ENCODE measurements around the gene TCFL5. TPM values are rescaled to one million over a fixed set of nuclear protein-coding genes. Genes with fewer than 3 reads are reported as not detected.

The TCFL5 gene
- total and polyA plus RNA-seq, 2 donors, result 10.9 to 13.0 TPM

GRCh38 chr20:62905536-62906117 is 44.0 kb upstream of the TCFL5 start:
- Histone ChIP-seq H3K9me3 (ENCODE audit: control insufficient read depth in 2 of 2, insufficient read depth in 1 of 2, low read length in 1 of 2) (no peaks in the 10 kb centered on the region), H3K36me3 (ENCODE audit: control insufficient read depth in 2 of 2, insufficient read depth in 2 of 2, low read length in 1 of 2) (peaks cover 90 to 98% of the 10 kb centered on the region in 2 donors), H3K27ac (ENCODE audit: low read depth in 1 of 2, low read length in 1 of 2) (no peak overlapping the region), H3K4me3 (ENCODE audit: low read length in 2 of 2) (no peak overlapping the region), H3K27me3 (ENCODE audit: control insufficient read depth in 2 of 2, insufficient read depth in 1 of 2, low read length in 1 of 2) (no peaks in the 10 kb centered on the region), H3K4me1 (ENCODE audit: control insufficient read depth in 2 of 2, insufficient read depth in 2 of 2, low read length in 2 of 2) (peaks cover 0 to 7% of the 10 kb centered on the region in 2 donors)
- DNase-seq (ENCODE audit: low read depth in 6 of 9, low spot score in 9 of 9), result no peak
- WGBS, result 98% methylated on average over 17 of the region's 17 CpGs

- H3K27ac ChIP-seq (ENCODE audit: low read depth in 1 of 2, low read length in 1 of 2), result no peak overlapping the region
- no peaks in the 10 kb centered on the region for H3K27me3 ChIP-seq (ENCODE audit: control insufficient read depth in 2 of 2, insufficient read depth in 1 of 2, low read length in 1 of 2)
- peaks cover 11 to 23% of the 10 kb centered on the region in 2 donors for H3K4me1 ChIP-seq (ENCODE audit: control insufficient read depth in 2 of 2, insufficient read depth in 2 of 2, low read length in 2 of 2)
- no peak for DNase-seq (ENCODE audit: low read depth in 6 of 9, low spot score in 9 of 9)
- no peaks in the 10 kb centered on the region for H3K9me3 ChIP-seq (ENCODE audit: control insufficient read depth in 2 of 2, insufficient read depth in 1 of 2, low read length in 1 of 2)
- H3K36me3 ChIP-seq (ENCODE audit: control insufficient read depth in 2 of 2, insufficient read depth in 2 of 2, low read length in 1 of 2), result peaks cover 65 to 75% of the 10 kb centered on the region in 2 donors
- 93% methylated on average over 7 of the region's 7 CpGs for WGBS
- H3K4me3 ChIP-seq (ENCODE audit: low read length in 2 of 2), result no peak overlapping the region
Measured at GRCh38 chr20:62902926-62903615, 41.4 kb upstream of the TCFL5 start.

DNA sequence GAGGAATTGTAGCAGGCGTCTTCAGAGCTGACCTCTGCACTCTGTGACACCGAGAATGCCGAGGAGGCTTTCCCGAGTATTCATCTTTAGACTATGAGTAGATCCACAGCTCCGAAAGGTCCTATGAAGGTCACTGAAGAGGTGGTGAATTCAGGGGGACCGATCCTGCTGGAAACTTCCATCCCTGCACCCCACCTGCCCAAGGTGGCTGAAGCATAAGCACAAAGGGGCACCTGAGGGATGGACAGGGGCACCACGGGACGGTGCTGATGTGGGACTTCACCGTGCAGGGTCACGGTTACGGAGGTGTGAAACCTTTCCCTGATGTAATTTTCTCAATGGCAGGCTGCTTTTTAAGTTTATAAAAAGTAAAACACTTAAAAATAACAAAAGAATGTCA is 40.3 kb upstream of the TCFL5 start:
- peaks cover 53 to 64% of the 10 kb centered on the region in 2 donors for H3K36me3 ChIP-seq (ENCODE audit: control insufficient read depth in 2 of 2, insufficient read depth in 2 of 2, low read length in 1 of 2)
- no peak overlapping the region for H3K27ac ChIP-seq (ENCODE audit: low read depth in 1 of 2, low read length in 1 of 2)
- 98% methylated on average over 11 of the region's 11 CpGs for WGBS
- no peaks in the 10 kb centered on the region for H3K9me3 ChIP-seq (ENCODE audit: control insufficient read depth in 2 of 2, insufficient read depth in 1 of 2, low read length in 1 of 2)
- no peak overlapping the region for H3K4me3 ChIP-seq (ENCODE audit: low read length in 2 of 2)
- no peaks in the 10 kb centered on the region for H3K27me3 ChIP-seq (ENCODE audit: control insufficient read depth in 2 of 2, insufficient read depth in 1 of 2, low read length in 1 of 2)
- DNase-seq (ENCODE audit: low read depth in 6 of 9, low spot score in 9 of 9), result no peak
- peaks cover 11 to 23% of the 10 kb centered on the region in 2 donors for H3K4me1 ChIP-seq (ENCODE audit: control insufficient read depth in 2 of 2, insufficient read depth in 2 of 2, low read length in 2 of 2)

GRCh38 chr20:62900692-62901584 is 39.3 kb upstream of the TCFL5 start:
- H3K27ac ChIP-seq (ENCODE audit: low read depth in 1 of 2, low read length in 1 of 2), result peak overlapping the region; percentile 25 to 82
- H3K36me3 ChIP-seq (ENCODE audit: control insufficient read depth in 2 of 2, insufficient read depth in 2 of 2, low read length in 1 of 2), result peaks cover 52 to 64% of the 10 kb centered on the region in 2 donors
- peaks cover 11 to 23% of the 10 kb centered on the region in 2 donors for H3K4me1 ChIP-seq (ENCODE audit: control insufficient read depth in 2 of 2, insufficient read depth in 2 of 2, low read length in 2 of 2)
- peak in 1 of 9 donors; percentile 56 for DNase-seq (ENCODE audit: low read depth in 6 of 9, low spot score in 9 of 9)
- 76% methylated on average over 20 of the region's 20 CpGs for WGBS
- no peaks in the 10 kb centered on the region for H3K9me3 ChIP-seq (ENCODE audit: control insufficient read depth in 2 of 2, insufficient read depth in 1 of 2, low read length in 1 of 2)
- H3K27me3 ChIP-seq (ENCODE audit: control insufficient read depth in 2 of 2, insufficient read depth in 1 of 2, low read length in 1 of 2), result no peaks in the 10 kb centered on the region
- no peak overlapping the region for H3K4me3 ChIP-seq (ENCODE audit: low read length in 2 of 2)

DNA sequence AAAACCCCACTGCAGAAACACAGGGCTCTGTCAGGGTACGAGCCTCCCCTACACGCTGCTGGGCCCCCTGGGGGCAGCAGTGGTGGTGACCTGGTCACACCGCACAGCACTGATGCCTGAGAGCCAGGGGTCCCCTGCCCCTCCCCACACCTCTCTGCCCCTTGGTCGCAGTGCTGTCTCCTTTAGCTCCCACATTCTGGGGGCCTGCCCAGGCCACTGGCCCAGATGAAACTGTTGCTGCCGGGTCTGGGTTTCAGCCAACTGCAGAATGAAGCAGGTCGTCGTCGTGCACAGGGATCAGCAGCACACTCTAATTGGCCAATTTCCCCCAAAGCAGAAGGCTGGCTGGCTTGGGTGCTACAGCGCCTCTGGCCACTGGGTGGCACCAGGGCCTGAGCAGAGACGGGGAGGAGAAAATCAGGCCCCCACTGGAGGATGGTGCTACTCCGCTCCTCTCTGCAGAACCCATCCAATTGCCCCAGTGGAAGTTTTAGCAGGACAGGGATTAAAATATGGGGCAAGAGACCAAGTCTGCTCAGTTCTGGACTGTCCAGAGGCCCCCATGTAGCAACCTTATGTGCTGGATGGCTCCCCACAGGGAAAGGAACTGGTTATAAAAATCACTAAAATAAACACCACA is 38.5 kb upstream of the TCFL5 start:
- WGBS, result 12% methylated on average over 11 of the region's 11 CpGs
- Histone ChIP-seq H3K27me3 (ENCODE audit: control insufficient read depth in 2 of 2, insufficient read depth in 1 of 2, low read length in 1 of 2) (no peaks in the 10 kb centered on the region), H3K4me1 (ENCODE audit: control insufficient read depth in 2 of 2, insufficient read depth in 2 of 2, low read length in 2 of 2) (peaks cover 11 to 23% of the 10 kb centered on the region in 2 donors), H3K27ac (ENCODE audit: low read depth in 1 of 2, low read length in 1 of 2) (peak overlapping the region; percentile 25 to 82), H3K4me3 (ENCODE audit: low read length in 2 of 2) (no peak overlapping the region), H3K36me3 (ENCODE audit: control insufficient read depth in 2 of 2, insufficient read depth in 2 of 2, low read length in 1 of 2) (peaks cover 52 to 64% of the 10 kb centered on the region in 2 donors), H3K9me3 (ENCODE audit: control insufficient read depth in 2 of 2, insufficient read depth in 1 of 2, low read length in 1 of 2) (no peaks in the 10 kb centered on the region)
- DNase-seq (ENCODE audit: low read depth in 6 of 9, low spot score in 9 of 9), result peak in 7 of 9 donors; percentile 37 to 81 (median 70)

DNA sequence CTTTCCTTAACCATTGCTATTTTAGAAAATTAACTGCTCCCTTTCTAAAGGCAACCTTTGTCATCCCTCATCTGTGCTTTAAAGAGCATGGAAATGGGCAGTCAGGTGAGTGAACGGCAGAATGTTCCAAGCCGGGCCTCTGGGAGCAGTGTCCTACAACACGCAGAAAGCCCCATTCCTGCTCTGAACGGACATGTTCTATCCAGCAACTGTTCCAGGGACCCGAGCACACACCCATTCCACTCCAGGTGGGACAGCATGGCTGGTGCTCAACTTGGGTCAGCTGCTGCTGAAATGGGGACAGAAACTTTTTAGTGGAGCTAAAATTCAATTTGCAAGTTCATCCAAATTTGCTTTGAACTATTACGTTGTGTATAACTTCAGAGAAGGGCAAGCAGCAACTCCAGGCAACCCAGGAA is 38.0 kb upstream of the TCFL5 start:
- no peak overlapping the region for H3K4me3 ChIP-seq (ENCODE audit: low read length in 2 of 2)
- H3K36me3 ChIP-seq (ENCODE audit: control insufficient read depth in 2 of 2, insufficient read depth in 2 of 2, low read length in 1 of 2), result peaks cover 52 to 64% of the 10 kb centered on the region in 2 donors
- H3K4me1 ChIP-seq (ENCODE audit: control insufficient read depth in 2 of 2, insufficient read depth in 2 of 2, low read length in 2 of 2), result peaks cover 11 to 23% of the 10 kb centered on the region in 2 donors
- peak overlapping the region in 1 of 2 donors; percentile 47 for H3K27ac ChIP-seq (ENCODE audit: low read depth in 1 of 2, low read length in 1 of 2)
- H3K9me3 ChIP-seq (ENCODE audit: control insufficient read depth in 2 of 2, insufficient read depth in 1 of 2, low read length in 1 of 2), result no peaks in the 10 kb centered on the region
- WGBS, result 60% methylated on average over 6 of the region's 6 CpGs
- no peaks in the 10 kb centered on the region for H3K27me3 ChIP-seq (ENCODE audit: control insufficient read depth in 2 of 2, insufficient read depth in 1 of 2, low read length in 1 of 2)
- no peak for DNase-seq (ENCODE audit: low read depth in 6 of 9, low spot score in 9 of 9)

DNA sequence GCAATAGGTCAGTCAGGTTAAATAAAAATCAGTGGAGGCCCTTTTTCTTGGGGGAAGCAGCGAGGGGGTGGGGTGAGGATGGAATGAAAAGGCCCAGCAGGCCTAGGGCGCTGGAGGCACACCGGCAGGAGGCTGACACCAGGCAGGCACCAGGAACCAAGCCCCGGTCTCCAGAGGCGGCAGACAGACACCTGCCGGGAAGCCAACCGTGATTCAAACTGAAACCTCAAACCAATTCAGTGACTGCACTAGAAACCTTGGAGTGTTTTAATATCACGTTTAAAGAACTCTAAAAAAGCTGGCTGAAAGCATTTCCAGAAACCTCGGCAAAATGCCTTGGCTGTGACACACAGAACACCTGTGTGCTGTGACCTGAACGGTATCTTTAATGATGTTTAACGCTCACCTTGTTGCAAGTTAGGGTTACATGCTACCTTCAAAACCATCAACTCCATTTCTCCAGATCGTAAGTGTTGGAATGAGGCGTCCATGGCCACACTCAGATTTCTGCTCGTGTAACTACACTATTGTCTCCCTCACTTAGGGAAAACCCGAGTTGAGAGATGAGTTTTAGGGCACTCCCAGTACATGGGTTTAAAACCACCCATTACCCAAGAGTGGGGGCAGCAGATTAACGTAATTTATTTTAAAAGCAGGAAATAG is 37.5 kb upstream of the TCFL5 start:
- Histone ChIP-seq H3K36me3 (ENCODE audit: control insufficient read depth in 2 of 2, insufficient read depth in 2 of 2, low read length in 1 of 2) (peaks cover 52 to 66% of the 10 kb centered on the region in 2 donors), H3K27ac (ENCODE audit: low read depth in 1 of 2, low read length in 1 of 2) (peak overlapping the region in 1 of 2 donors; percentile 47), H3K4me3 (ENCODE audit: low read length in 2 of 2) (no peak overlapping the region), H3K9me3 (ENCODE audit: control insufficient read depth in 2 of 2, insufficient read depth in 1 of 2, low read length in 1 of 2) (no peaks in the 10 kb centered on the region), H3K27me3 (ENCODE audit: control insufficient read depth in 2 of 2, insufficient read depth in 1 of 2, low read length in 1 of 2) (no peaks in the 10 kb centered on the region), H3K4me1 (ENCODE audit: control insufficient read depth in 2 of 2, insufficient read depth in 2 of 2, low read length in 2 of 2) (peaks cover 11 to 23% of the 10 kb centered on the region in 2 donors)
- DNase-seq (ENCODE audit: low read depth in 6 of 9, low spot score in 9 of 9), result no peak
- 62% methylated on average over 16 of the region's 16 CpGs for WGBS

- no peak for DNase-seq (ENCODE audit: low read depth in 6 of 9, low spot score in 9 of 9)
- 94% methylated on average over 16 of the region's 16 CpGs for WGBS
- Histone ChIP-seq H3K4me1 (ENCODE audit: control insufficient read depth in 2 of 2, insufficient read depth in 2 of 2, low read length in 2 of 2) (peaks cover 11 to 30% of the 10 kb centered on the region in 2 donors), H3K27ac (ENCODE audit: low read depth in 1 of 2, low read length in 1 of 2) (no peak overlapping the region), H3K27me3 (ENCODE audit: control insufficient read depth in 2 of 2, insufficient read depth in 1 of 2, low read length in 1 of 2) (no peaks in the 10 kb centered on the region), H3K36me3 (ENCODE audit: control insufficient read depth in 2 of 2, insufficient read depth in 2 of 2, low read length in 1 of 2) (peaks cover 52 to 66% of the 10 kb centered on the region in 2 donors), H3K4me3 (ENCODE audit: low read length in 2 of 2) (no peak overlapping the region), H3K9me3 (ENCODE audit: control insufficient read depth in 2 of 2, insufficient read depth in 1 of 2, low read length in 1 of 2) (no peaks in the 10 kb centered on the region)
Measured at GRCh38 chr20:62898093-62898964, 36.7 kb upstream of the TCFL5 start.

Measured in thymus (tissue), 11 donors.